GM18867 (cell line): Measurements from ENCODE around the gene GPR68.
"Not testable (repeated sequence)": the region's sequence is repeated elsewhere in the genome, so short reads cannot be mapped to it uniquely, and the experiment has no call there.

Experiments
- ATAC-seq: cut with Tn5 transposase; IDR thresholded peaks from one replicate; pipeline ENCODE4 v1.9.1; 2021; ENCODE audit warnings: mild to moderate bottlenecking, moderate library complexity; ENCODE audit not compliant: unreplicated experiment

GPR68 gene

GRCh38 chr14:91273273-91273884 lies 28.9 kb upstream of the GPR68 start:
- ATAC-seq, result no peak

- no peak for ATAC-seq
These were observed 28.1 kb upstream of the GPR68 start for GRCh38 chr14:91272341-91273272.

- no peak for ATAC-seq
These were observed 27.1 kb upstream of the GPR68 start for GRCh38 chr14:91271639-91272038.

GRCh38 chr14:91270619-91271018 lies 26.1 kb upstream of the GPR68 start:
- ATAC-seq, result no peak

GRCh38 chr14:91270188-91270587 lies 25.7 kb upstream of the GPR68 start:
- ATAC-seq, result no peak

- ATAC-seq, result no peak
These were observed 24.8 kb upstream of the GPR68 start for GRCh38 chr14:91269076-91269991.

- ATAC-seq, result no peak
These were observed 23.5 kb upstream of the GPR68 start for GRCh38 chr14:91267965-91268437.

- not testable (repeated sequence) for ATAC-seq
These were observed 21.8 kb upstream of the GPR68 start for GRCh38 chr14:91266276-91266675.

GRCh38 chr14:91265404-91265803 lies 20.9 kb upstream of the GPR68 start:
- ATAC-seq, result no peak

- ATAC-seq, result no peak
These were observed 19.9 kb upstream of the GPR68 start for GRCh38 chr14:91264151-91265150.

GRCh38 chr14:91263329-91263728 lies 18.8 kb upstream of the GPR68 start:
- ATAC-seq, result no peak

GRCh38 chr14:91261986-91262549 lies 17.6 kb upstream of the GPR68 start:
- no peak for ATAC-seq

- ATAC-seq, result no peak
These were observed 16.6 kb upstream of the GPR68 start for GRCh38 chr14:91261115-91261514.

- no peak for ATAC-seq
These were observed 14.4 kb upstream of the GPR68 start for GRCh38 chr14:91258876-91259275.

- no peak for ATAC-seq
These were observed 13.6 kb upstream of the GPR68 start for GRCh38 chr14:91258011-91258618.

- no peak for ATAC-seq
These were observed 13.0 kb upstream of the GPR68 start for GRCh38 chr14:91257328-91258010.

GRCh38 chr14:91256661-91257060 lies 12.2 kb upstream of the GPR68 start:
- ATAC-seq, result no peak

GRCh38 chr14:91255026-91255695 lies 10.7 kb upstream of the GPR68 start:
- no peak for ATAC-seq
